Pancreas (tissue), 10 donors: ENCODE data around the gene ORC2. TPM values are rescaled to one million over a fixed set of nuclear protein-coding genes. Genes with fewer than 3 reads are reported as not detected.
"Not testable (repeated sequence)": the region's sequence is repeated elsewhere in the genome, so short reads cannot be mapped to it uniquely, and the experiment has no call there.

Experiments
- ATAC-seq, 4 donors: fragments of 200-7000 bp; cut with Tn5 transposase; one replicate each; pipeline versions ENCODE4 v1.8.0 to v1.9.1; 2020; ENCODE audit warnings: mild to moderate bottlenecking in 4 of 4, moderate library complexity in 4 of 4
- DNase-seq, 6 donors: peaks; one replicate each; pipeline ENCODE4 v3.0.0-alpha.2; 2020
- FAIRE-seq: peaks from 2 replicates; lab custom pipeline; 2012; peaks lifted over from hg19 to GRCh38; lab: Jason Lieb, UNC
- H3K27ac ChIP-seq, 4 donors: fragments of 200-600 bp; sonication (generic); 1 replicate in 3 of 4; 2 replicates in 1 of 4; pipeline versions ENCODE4 v1.5.0 to v1.8.0; 2020
- H3K27me3 ChIP-seq, 4 donors: fragments of 200-600 bp; one replicate each; pipeline ENCODE4 v1.8.0; 2021
- H3K36me3 ChIP-seq, 3 donors: fragments of 200-600 bp; sonication (generic) in 1 of 3; one replicate each; pipeline versions ENCODE4 v1.5.0 to v1.8.0; 2020 to 2021
- H3K4me1 ChIP-seq, 3 donors: fragments of 200-600 bp; one replicate each; pipeline ENCODE4 v1.8.0; 2021
- H3K4me3 ChIP-seq, 4 donors: fragments of 200-600 bp; sonication (generic) in 2 of 4; one replicate each; pipeline versions ENCODE4 v1.5.0 to v1.8.0; 2020 to 2021
- H3K9me3 ChIP-seq, 4 donors: fragments of 200-600 bp; one replicate each; pipeline ENCODE4 v1.8.0; 2021
- CTCF ChIP-seq, 4 donors: fragments of 200-600 bp; sonication (generic) in 3 of 4; IDR thresholded peaks; one replicate each; pipeline versions ENCODE4 v1.5.0 to v1.8.0; 2021; ENCODE audit warnings: antibody characterized with exemption in 4 of 4
- WGBS, 2 donors: extraction: QIAGEN DNeasy Blood & Tissue Kit; methylation state at CpG; one replicate each; pipeline ENCODE4 v1.1.7; 2013; 5-methylcytosine and 5-hydroxymethylcytosine counted together
- intact Hi-C, 3 donors: fragments of 100-400 bp; cut with DNase I; formaldehyde crosslinking; loops; one replicate each; pipeline versions ENCODE4 v1.11.1 to v1.14.2; 2022
- polyA plus RNA-seq, 2 donors: library from polyadenylated mRNA; stranded (reverse); fragments of 200-250 nt; gene quantifications; one replicate each; pipeline ENCODE4 v1.2.3, GENCODE V29; 2013
- total RNA-seq, 6 donors: library from RNA; stranded (reverse); fragmentation: NEBNext Ultra II Directional in 4 of 6; extraction: Animal tissue kit (Norgen Biotek cat#: 25700) in 4 of 6; gene quantifications; one replicate each; pipeline versions ENCODE4 v1.2.1 to v1.2.4, GENCODE V29; 2021 to 2023
- donor health status: healthy with polysubstance abuse.
- donor health status: DM: no; HTN: no; CAD: no; lungs with moderate emphysema.
- donor health status: DM: no; HTN: no; CAD: no.
- donor health status: control.
- donor health status: control.
- donor health status: Bipolar disorder and iron deficiency.
- donor health status: DM: yes; HTN: yes; CAD: no.
- donor health status: DM: no; HTN: no; CAD: no.
- donor health status: DM: no; HTN: no; CAD: no.
- donor health status: DM: yes; HTN: yes; CAD: no.

Gene ORC2
- total and polyA plus RNA-seq, 8 donors = 9.2 to 17.8 (median 13.0) TPM

- DNase-seq = no peak
- intact Hi-C loops = no loop called here
- Histone ChIP-seq H3K36me3 (no peaks in the 10 kb centered on the region), H3K4me3 (peak overlapping the region; percentile 62 to 96 (median 90)), H3K27ac (no peak overlapping the region), H3K27me3 (no peaks in the 10 kb centered on the region), H3K4me1 (peaks cover 3 to 27% (median 11%) of the 10 kb centered on the region in 3 donors), H3K9me3 (no peaks in the 10 kb centered on the region)
- WGBS, 2 donors = 34 to 58% methylated on average over 6 of the region's 6 CpGs
- no peak for FAIRE-seq
- ATAC-seq = no peak
- no peak for TF ChIP-seq CTCF (IDR thresholded peaks at IDR 0.05)
Observed at GRCh38 chr2:200964498-200964897, 1.0 kb upstream of the ORC2 start.

GRCh38 chr2:200963918-200964252 is 425 bp upstream of the ORC2 start:
- Histone ChIP-seq H3K4me3 (peak overlapping the region; percentile 62 to 96 (median 90)), H3K4me1 (peaks cover 3 to 29% (median 11%) of the 10 kb centered on the region in 3 donors), H3K27ac (peak overlapping the region; percentile 82 to 93 (median 87))
- intact Hi-C loops, FAIRE-seq, H3K27me3 ChIP-seq, H3K9me3 ChIP-seq, H3K36me3 ChIP-seq: not testable (repeated sequence)
- WGBS, 2 donors = 0% methylated on average over 21 of the region's 21 CpGs
- ATAC-seq (peak in 3 of 4 donors; percentile 0 to 5 (median 1)), DNase-seq (peak in 1 of 6 donors; percentile 53)

- Histone ChIP-seq H3K27ac (peak overlapping the region; percentile 82 to 93 (median 87)), H3K36me3 (no peaks in the 10 kb centered on the region), H3K4me1 (peaks cover 3 to 29% (median 11%) of the 10 kb centered on the region in 3 donors), H3K27me3 (no peaks in the 10 kb centered on the region), H3K9me3 (no peaks in the 10 kb centered on the region), H3K4me3 (peak overlapping the region; percentile 62 to 96 (median 90))
- FAIRE-seq (no peak), ATAC-seq (peak; percentile 22 to 33 (median 24)), DNase-seq (no peak)
- no peak for TF ChIP-seq CTCF (IDR thresholded peaks at IDR 0.05)
- 2% methylated on average over 7 of the region's 7 CpGs for WGBS, 2 donors
- intact Hi-C loops = no loop called here
Observed at GRCh38 chr2:200962811-200963123, 693 bp downstream of the ORC2 start.

- intact Hi-C loops = no loop called here
- H3K9me3 ChIP-seq = no peaks in the 10 kb centered on the region
- FAIRE-seq (no peak), ATAC-seq (no peak), DNase-seq (no peak)
- TF ChIP-seq CTCF (IDR thresholded peaks at IDR 0.05) = no peak
- no peak overlapping the region for H3K27ac ChIP-seq
- WGBS, 2 donors = 6 to 10% methylated on average over 2 of the region's 2 CpGs
- no peaks in the 10 kb centered on the region for H3K27me3 ChIP-seq
- no peak overlapping the region for H3K4me3 ChIP-seq
- peaks cover 3 to 29% (median 11%) of the 10 kb centered on the region in 3 donors for H3K4me1 ChIP-seq
- peaks cover 0 to 7% (median 0%) of the 10 kb centered on the region in 3 donors for H3K36me3 ChIP-seq
Observed at GRCh38 chr2:200961674-200962073, 1.8 kb downstream of the ORC2 start.

GRCh38 chr2:200950378-200950777 is 13.1 kb downstream of the ORC2 start:
- FAIRE-seq (no peak), DNase-seq (no peak), ATAC-seq (no peak)
- 52 to 58% methylated on average over 3 of the region's 3 CpGs for WGBS, 2 donors
- no peaks in the 10 kb centered on the region for H3K4me1 ChIP-seq
- H3K36me3 ChIP-seq = peaks cover 0 to 24% (median 2%) of the 10 kb centered on the region in 3 donors
- no peaks in the 10 kb centered on the region for H3K27me3 ChIP-seq
- H3K27ac ChIP-seq = no peak overlapping the region
- H3K4me3 ChIP-seq = no peak overlapping the region
- intact Hi-C loops = no loop called here
- no peak for TF ChIP-seq CTCF (IDR thresholded peaks at IDR 0.05)
- H3K9me3 ChIP-seq = no peaks in the 10 kb centered on the region
